Upper lobe of left lung (tissue), 6 donors: ENCODE data around the gene FARSB. TPM values are rescaled to one million over a fixed set of nuclear protein-coding genes. Genes with fewer than 3 reads are reported as not detected.

Source experiments
- ATAC-seq, 2 donors: fragments of 200-7000 bp; cut with Tn5 transposase; one replicate each; pipeline ENCODE4 v1.9.1; 2022; ENCODE audit warnings: mild to moderate bottlenecking in 2 of 2, moderate library complexity in 2 of 2; ENCODE audit not compliant: low FRiP score in 2 of 2
- DNase-seq, 2 donors: peaks; one replicate each; pipeline ENCODE4 v3.0.0-alpha.2; 2019 to 2020
- H3K27ac ChIP-seq, 4 donors: fragments of 200-600 bp; sonication (generic); one replicate each; pipeline ENCODE4 v1.5.1; 2016 to 2019
- H3K27me3 ChIP-seq, 4 donors: fragments of 200-600 bp; sonication (generic); one replicate each; pipeline ENCODE4 v1.5.1; 2017 to 2019
- H3K36me3 ChIP-seq, 4 donors: fragments of 200-600 bp; sonication (generic); one replicate each; pipeline ENCODE4 v1.5.1; 2016 to 2019
- H3K4me1 ChIP-seq, 4 donors: fragments of 200-600 bp; sonication (generic); one replicate each; pipeline ENCODE4 v1.5.1; 2018 to 2019
- H3K4me3 ChIP-seq, 4 donors: fragments of 200-600 bp; sonication (generic); one replicate each; pipeline ENCODE4 v1.5.1; 2017 to 2019; ENCODE audit warnings: mild to moderate bottlenecking in 2 of 4, moderate library complexity in 1 of 4
- H3K9me3 ChIP-seq, 4 donors: fragments of 200-600 bp; sonication (generic); one replicate each; pipeline ENCODE4 v1.5.1; 2018 to 2019
- EP300 ChIP-seq, 4 donors: sonication (generic); formaldehyde crosslinking; IDR thresholded peaks; one replicate each; pipeline ENCODE4 v1.5.1; 2017; ENCODE audit warnings: antibody characterized with exemption in 4 of 4, control low read depth in 2 of 4
- POLR2A ChIP-seq, 4 donors: fragments of 450-650 bp; IDR thresholded peaks; one replicate each; pipeline ENCODE4 v1.5.1; 2016 to 2017; ENCODE audit warnings: antibody characterized with exemption in 4 of 4, mild to moderate bottlenecking in 2 of 4
- POLR2AphosphoS5 ChIP-seq, 2 donors: sonication (generic); formaldehyde crosslinking; IDR thresholded peaks; one replicate each; pipeline ENCODE4 v1.5.1; 2017; ENCODE audit warnings: antibody characterized with exemption in 2 of 2
- WGBS, 2 donors: methylation state at CpG; one replicate each; pipeline ENCODE4 v1.1.5; 2017 to 2018; 5-methylcytosine and 5-hydroxymethylcytosine counted together
- total RNA-seq, 6 donors: library from RNA; depleted of rRNA in 4 of 6; stranded (reverse); fragments of >200 nt in 4 of 6; gene quantifications; one replicate each; pipeline versions ENCODE4 v1.1.0 to v1.2.1, GENCODE V29; 2016 to 2021
- TF ChIP-seq, protein P1 (sequence below), 6 experiments: fragments of 450-650 bp in 4 of 6; fragments of 200-600 bp in 2 of 6; sonication (generic) in 2 of 6; IDR thresholded peaks; one replicate each; pipeline ENCODE4 v1.5.1; 2016 to 2019; ENCODE audit warnings: antibody characterized with exemption in 6 of 6
- donor health status: DM: no; HTN: no; CAD: no; lungs with moderate emphysema.
- donor health status: DM: no; HTN: yes; CAD: no; lungs with severe emphysema.

Gene FARSB
- total RNA-seq, 6 donors from 2014 or later = 2.0 to 12.5 (median 10.2) TPM

DNA sequence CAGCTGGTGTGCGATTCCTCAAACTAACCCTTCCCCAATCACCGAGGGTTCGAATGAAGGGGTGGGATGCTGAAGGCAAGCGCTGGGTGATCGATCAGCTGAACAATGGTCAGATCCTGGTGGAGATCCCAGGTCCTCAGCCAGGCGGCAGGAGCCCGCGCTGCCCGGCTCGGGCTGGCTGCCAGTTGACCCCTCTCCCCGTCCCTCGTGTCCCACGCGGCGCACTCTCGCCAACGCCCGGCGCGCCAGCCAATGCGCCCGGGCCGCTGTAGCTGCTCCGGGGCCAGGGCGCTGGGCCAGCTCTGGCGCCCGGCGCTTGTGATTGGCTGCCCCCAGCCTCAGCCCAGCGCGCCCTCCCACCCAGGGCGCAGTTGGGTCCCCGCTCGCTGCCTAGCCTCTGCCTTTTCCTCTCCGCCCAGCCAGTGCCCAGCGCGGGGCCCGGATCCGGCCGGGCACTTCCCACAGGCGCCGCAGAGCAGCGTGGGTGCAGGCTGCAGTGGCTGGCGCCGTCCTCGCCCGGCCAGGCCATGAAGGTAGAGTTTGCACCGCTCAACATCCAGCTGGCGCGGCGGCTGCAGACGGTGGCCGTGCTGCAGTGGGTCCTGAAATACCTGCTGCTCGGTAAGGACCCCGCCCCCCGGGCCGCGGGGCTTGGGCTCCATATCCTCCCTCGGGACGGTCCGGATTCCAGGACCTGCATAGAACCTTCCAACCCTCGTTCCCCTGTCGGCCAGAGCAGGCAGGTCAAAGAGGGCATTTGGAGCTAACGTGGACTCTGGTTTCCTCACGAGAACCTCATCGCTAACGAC, 15.6 kb upstream of the FARSB start, which contains the start of gene MOGAT1:
Gene MOGAT1 (plus strand): TSS at position 400 of the 809 bp plus-strand sequence. CDS start 128 bp downstream, at position 528.
- Histone ChIP-seq H3K4me3 (peak within 1 kb of the TSS; percentile 19 to 54 (median 42)), H3K27me3 (no peaks in the 10 kb centered on the region), H3K4me1 (peaks cover 6 to 17% (median 12%) of the 10 kb centered on the region in 4 donors), H3K36me3 (no peaks in the 10 kb centered on the region), H3K27ac (peak within 1 kb of the TSS in 1 of 4 donors; percentile 3), H3K9me3 (no peaks in the 10 kb centered on the region)
- DNase-seq = peak; percentile 48 to 92
- WGBS, 2 donors = 5 to 8% methylated on average over 19 to 21 of the region's 66 CpGs
- TF ChIP-seq POLR2A (IDR thresholded peaks at IDR 0.05) (peak in 1 of 4 donors; percentile 42), EP300 (IDR thresholded peaks at IDR 0.05) (no peak), POLR2AphosphoS5 (IDR thresholded peaks at IDR 0.05) (peak in 1 of 2 donors; percentile 5)
- TF ChIP-seq, protein P1, sequence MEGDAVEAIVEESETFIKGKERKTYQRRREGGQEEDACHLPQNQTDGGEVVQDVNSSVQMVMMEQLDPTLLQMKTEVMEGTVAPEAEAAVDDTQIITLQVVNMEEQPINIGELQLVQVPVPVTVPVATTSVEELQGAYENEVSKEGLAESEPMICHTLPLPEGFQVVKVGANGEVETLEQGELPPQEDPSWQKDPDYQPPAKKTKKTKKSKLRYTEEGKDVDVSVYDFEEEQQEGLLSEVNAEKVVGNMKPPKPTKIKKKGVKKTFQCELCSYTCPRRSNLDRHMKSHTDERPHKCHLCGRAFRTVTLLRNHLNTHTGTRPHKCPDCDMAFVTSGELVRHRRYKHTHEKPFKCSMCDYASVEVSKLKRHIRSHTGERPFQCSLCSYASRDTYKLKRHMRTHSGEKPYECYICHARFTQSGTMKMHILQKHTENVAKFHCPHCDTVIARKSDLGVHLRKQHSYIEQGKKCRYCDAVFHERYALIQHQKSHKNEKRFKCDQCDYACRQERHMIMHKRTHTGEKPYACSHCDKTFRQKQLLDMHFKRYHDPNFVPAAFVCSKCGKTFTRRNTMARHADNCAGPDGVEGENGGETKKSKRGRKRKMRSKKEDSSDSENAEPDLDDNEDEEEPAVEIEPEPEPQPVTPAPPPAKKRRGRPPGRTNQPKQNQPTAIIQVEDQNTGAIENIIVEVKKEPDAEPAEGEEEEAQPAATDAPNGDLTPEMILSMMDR (IDR thresholded peaks at IDR 0.05) = peak in 2 of 6 experiments; percentile 16 to 23
- peak; percentile 68 to 83 for ATAC-seq

DNA sequence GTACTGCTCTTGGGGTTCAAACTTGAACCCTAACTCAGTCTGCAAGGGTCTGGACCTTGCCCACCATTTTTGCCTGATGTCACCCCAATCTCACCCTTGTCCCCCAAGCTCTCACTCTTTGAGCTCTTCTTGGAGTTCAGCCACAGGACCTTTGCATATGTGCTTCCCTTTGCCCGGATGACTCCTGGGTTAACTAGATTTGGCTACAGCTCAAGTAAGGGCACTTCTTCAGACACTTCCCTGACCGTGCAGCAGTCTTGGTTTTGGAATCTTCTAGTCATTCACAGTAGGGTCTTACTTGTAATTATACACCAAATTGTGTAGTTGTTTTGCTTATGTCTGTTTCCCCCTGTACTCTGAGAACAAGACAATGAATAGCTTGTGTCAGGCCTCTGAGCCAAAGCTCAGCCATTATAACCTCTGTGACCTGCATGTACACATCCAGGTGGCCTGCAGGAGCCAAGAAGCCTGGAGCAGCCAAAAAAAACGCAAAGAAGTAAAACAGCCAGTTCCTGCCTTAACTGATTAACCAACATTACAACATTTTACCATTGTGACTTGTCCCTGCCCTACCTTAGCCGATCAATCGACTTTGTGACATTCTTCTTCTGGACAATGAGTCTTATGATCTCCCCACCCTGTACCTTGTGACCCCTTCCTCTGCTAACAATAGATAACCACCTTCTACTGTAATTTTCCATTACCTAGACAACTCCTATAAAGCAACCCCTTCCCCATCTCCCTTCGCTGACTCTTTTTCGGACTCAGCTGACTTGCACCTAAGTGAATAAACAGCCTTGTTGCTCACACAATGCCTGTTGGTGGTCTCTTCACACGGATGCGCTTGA, 14.5 kb upstream of the FARSB start:
- Histone ChIP-seq H3K27ac (no peak overlapping the region), H3K4me3 (no peak overlapping the region), H3K36me3 (no peaks in the 10 kb centered on the region), H3K27me3 (no peaks in the 10 kb centered on the region), H3K4me1 (peaks cover 6 to 17% (median 12%) of the 10 kb centered on the region in 4 donors), H3K9me3 (no peaks in the 10 kb centered on the region)
- no peak for TF ChIP-seq POLR2A (IDR thresholded peaks at IDR 0.05)
- no peak for TF ChIP-seq EP300 (IDR thresholded peaks at IDR 0.05)
- TF ChIP-seq, protein P1 (IDR thresholded peaks at IDR 0.05) = no peak
- TF ChIP-seq POLR2AphosphoS5 (IDR thresholded peaks at IDR 0.05) = no peak
- ATAC-seq (no peak), DNase-seq (no peak)
- 73 to 83% methylated on average over 9 of the region's 9 CpGs for WGBS, 2 donors

DNA sequence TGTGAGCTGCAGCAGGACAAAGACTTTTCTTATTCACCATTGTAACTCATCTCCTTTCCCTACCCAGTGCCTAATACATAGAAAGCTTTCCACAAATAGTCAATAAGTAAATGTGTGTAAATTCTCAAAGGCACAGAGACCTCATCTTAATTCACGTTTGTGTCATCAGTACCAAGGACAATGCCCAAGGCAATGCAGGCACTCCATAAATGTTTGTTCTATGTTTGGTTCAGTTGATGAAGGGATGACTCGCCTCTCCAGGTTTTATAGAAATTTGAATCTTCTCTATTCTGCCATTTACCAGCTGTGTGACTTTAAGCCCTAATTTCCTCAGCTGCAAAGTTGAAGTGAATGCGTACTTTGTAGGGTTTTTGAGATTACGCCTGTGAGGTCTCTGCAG, 13.5 kb upstream of the FARSB start:
- Histone ChIP-seq H3K9me3 (no peaks in the 10 kb centered on the region), H3K27ac (peak overlapping the region in 2 of 4 donors; percentile 32 to 50), H3K4me3 (no peak overlapping the region), H3K4me1 (peaks cover 6 to 17% (median 12%) of the 10 kb centered on the region in 4 donors), H3K36me3 (no peaks in the 10 kb centered on the region), H3K27me3 (no peaks in the 10 kb centered on the region)
- ATAC-seq (no peak), DNase-seq (no peak)
- 79 to 88% methylated on average over 4 of the region's 4 CpGs for WGBS, 2 donors
- TF ChIP-seq POLR2AphosphoS5 (IDR thresholded peaks at IDR 0.05) (no peak), POLR2A (IDR thresholded peaks at IDR 0.05) (no peak), EP300 (IDR thresholded peaks at IDR 0.05) (no peak)
- TF ChIP-seq, protein P1 (IDR thresholded peaks at IDR 0.05) = no peak

DNA sequence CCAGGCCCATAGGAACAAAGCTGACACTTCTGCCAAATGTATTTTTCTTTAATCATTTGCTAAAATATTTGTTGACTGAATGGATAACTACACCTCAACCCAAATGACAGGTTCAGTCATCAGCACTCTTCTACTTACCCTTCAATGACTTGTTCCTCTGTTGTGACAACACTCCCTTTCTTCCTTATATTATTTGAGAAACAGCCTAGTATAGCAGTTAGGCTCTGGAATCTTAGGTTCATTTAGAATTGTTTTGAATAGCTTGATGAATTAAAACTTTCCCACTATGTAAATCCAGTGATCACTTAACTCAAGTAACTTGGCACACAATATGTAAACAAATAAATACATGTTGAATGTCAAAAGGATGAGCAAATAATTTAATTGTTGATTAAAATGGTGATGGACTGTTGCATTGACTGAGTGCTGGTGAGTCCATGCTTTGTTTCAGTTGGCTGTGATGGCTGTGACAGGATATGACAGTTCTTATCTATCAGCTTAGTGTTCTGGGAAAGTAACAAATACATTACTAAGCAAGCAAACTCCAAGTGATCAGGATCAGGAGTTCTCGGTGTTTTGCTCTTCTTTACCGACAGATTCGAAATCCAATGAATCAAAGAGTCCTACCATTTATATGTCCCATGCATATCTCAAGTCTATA, 12.7 kb upstream of the FARSB start:
- no peak for ATAC-seq
- 94 to 98% methylated on average over 3 of the region's 3 CpGs for WGBS, 2 donors

More for the DNA sequence above, 12.7 kb upstream of the FARSB start:
- Histone ChIP-seq H3K27ac (peak overlapping the region in 2 of 4 donors; percentile 32 to 50), H3K4me1 (peaks cover 6 to 17% (median 12%) of the 10 kb centered on the region in 4 donors), H3K9me3 (no peaks in the 10 kb centered on the region), H3K36me3 (no peaks in the 10 kb centered on the region), H3K4me3 (no peak overlapping the region), H3K27me3 (no peaks in the 10 kb centered on the region)
- DNase-seq = no peak
- TF ChIP-seq POLR2AphosphoS5 (IDR thresholded peaks at IDR 0.05) (no peak), EP300 (IDR thresholded peaks at IDR 0.05) (no peak), POLR2A (IDR thresholded peaks at IDR 0.05) (no peak)
- TF ChIP-seq, protein P1 (IDR thresholded peaks at IDR 0.05) = no peak
